Breast epithelium (tissue), 4 donors: ENCODE results near the gene LFNG. TPM values are rescaled to one million over a fixed set of nuclear protein-coding genes. Genes with fewer than 3 reads are reported as not detected.

ENCODE experiments used
- DNase-seq, 2 donors: peaks; one replicate each; pipeline ENCODE4 v3.0.0-alpha.2; 2019; ENCODE audit warnings: low spot score in 2 of 2
- H3K27ac ChIP-seq, 2 donors: fragments of 200-600 bp; sonication (generic) in 1 of 2; one replicate each; pipeline ENCODE4 v1.5.1; 2016 to 2019; ENCODE audit warnings: mild to moderate bottlenecking in 1 of 2
- H3K27me3 ChIP-seq, 2 donors: fragments of 200-600 bp; sonication (generic) in 1 of 2; one replicate each; pipeline versions ENCODE4 v1.5.1 to v1.6.0; 2017 to 2019; ENCODE audit warnings: control low read depth in 1 of 2, mild to moderate bottlenecking in 1 of 2
- H3K36me3 ChIP-seq: fragments of 200-600 bp; one replicate; pipeline ENCODE4 v1.5.1; 2019
- H3K4me1 ChIP-seq, 2 donors: fragments of 200-600 bp; sonication (generic); one replicate each; pipeline ENCODE4 v1.5.1; 2016 to 2019; ENCODE audit warnings: control low read depth in 1 of 2
- H3K4me3 ChIP-seq, 3 donors: fragments of 200-600 bp; sonication (generic); 1 replicate in 2 of 3; 2 replicates in 1 of 3; pipeline ENCODE4 v1.5.1; 2016 to 2019; ENCODE audit warnings: mild to moderate bottlenecking in 3 of 3, moderate library complexity in 2 of 3
- H3K9me3 ChIP-seq, 2 donors: fragments of 200-600 bp; sonication (generic) in 1 of 2; one replicate each; pipeline ENCODE4 v1.5.1; 2016 to 2019; ENCODE audit warnings: control low read depth in 1 of 2
- CTCF ChIP-seq, 3 donors: fragments of 450-650 bp; IDR thresholded peaks; one replicate each; pipeline ENCODE4 v1.5.1; 2016 to 2017; ENCODE audit warnings: antibody characterized with exemption in 3 of 3, mild to moderate bottlenecking in 3 of 3, moderate library complexity in 3 of 3
- POLR2A ChIP-seq: fragments of 450-650 bp; IDR thresholded peaks from one replicate; pipeline ENCODE4 v1.6.1; 2016; ENCODE audit warnings: antibody characterized with exemption, mild to moderate bottlenecking, moderate library complexity
- POLR2AphosphoS5 ChIP-seq, 3 donors: sonication (generic); formaldehyde crosslinking; IDR thresholded peaks; one replicate each; pipeline ENCODE4 v1.6.1; 2017; ENCODE audit warnings: antibody characterized with exemption in 3 of 3
- intact Hi-C: fragments of 100-400 bp; cut with DNase I; formaldehyde crosslinking; loops from one replicate; pipeline ENCODE4 v1.15.1; 2023; ENCODE audit warnings: low total_unique reads
- total RNA-seq, 3 donors: library from RNA; depleted of rRNA; stranded (reverse); fragments of >200 nt; gene quantifications; one replicate each; pipeline ENCODE4 v1.1.0, GENCODE V29; 2016

Gene LFNG
- total RNA-seq, 3 donors from 2014 or later = 5.0 to 16.4 (median 9.1) TPM

- no peak overlapping the region for H3K27ac ChIP-seq
- DNase-seq = no peak
- no peak for TF ChIP-seq POLR2A
- TF ChIP-seq CTCF (IDR thresholded peaks at IDR 0.05) = no peak
- TF ChIP-seq POLR2AphosphoS5 (IDR thresholded peaks at IDR 0.05) = no peak
- H3K9me3 ChIP-seq = no peaks in the 10 kb centered on the region
- intact Hi-C loops = no loop called here
- peaks cover 0 to 8% of the 10 kb centered on the region in 2 donors for H3K4me1 ChIP-seq
- H3K36me3 ChIP-seq = no peaks in the 10 kb centered on the region
- H3K4me3 ChIP-seq = no peak overlapping the region
- no peaks in the 10 kb centered on the region for H3K27me3 ChIP-seq
Measured at GRCh38 chr7:2499181-2499580, 20.4 kb upstream of the LFNG start.

- no peak overlapping the region for H3K4me3 ChIP-seq
- no peaks in the 10 kb centered on the region for H3K27me3 ChIP-seq
- no peak for TF ChIP-seq CTCF (IDR thresholded peaks at IDR 0.05)
- no peak for TF ChIP-seq POLR2A
- TF ChIP-seq POLR2AphosphoS5 (IDR thresholded peaks at IDR 0.05) = no peak
- no peak for DNase-seq
- peaks cover 0 to 6% of the 10 kb centered on the region in 2 donors for H3K4me1 ChIP-seq
- intact Hi-C loops = no loop called here
- no peaks in the 10 kb centered on the region for H3K36me3 ChIP-seq
- no peak overlapping the region for H3K27ac ChIP-seq
- no peaks in the 10 kb centered on the region for H3K9me3 ChIP-seq
Measured at GRCh38 chr7:2499719-2500430, 19.7 kb upstream of the LFNG start.

GRCh38 chr7:2500701-2501100 is 18.9 kb upstream of the LFNG start:
- intact Hi-C loops = loop anchor here (1.0 kb wide), 1 partner anchor 40 kb away; no protein-coding TSS in a partner anchor
- Histone ChIP-seq H3K27ac (no peak overlapping the region), H3K4me3 (no peak overlapping the region), H3K36me3 (no peaks in the 10 kb centered on the region), H3K27me3 (no peaks in the 10 kb centered on the region), H3K4me1 (peaks cover 0 to 6% of the 10 kb centered on the region in 2 donors), H3K9me3 (no peaks in the 10 kb centered on the region)
- DNase-seq = no peak
- TF ChIP-seq POLR2A (no peak), CTCF (IDR thresholded peaks at IDR 0.05) (no peak)

- no peaks in the 10 kb centered on the region for H3K9me3 ChIP-seq
Measured at GRCh38 chr7:2501947-2502646, 17.5 kb upstream of the LFNG start.

More at GRCh38 chr7:2501947-2502646, 17.5 kb upstream of the LFNG start:
- Histone ChIP-seq H3K4me1 (peaks cover 0 to 6% of the 10 kb centered on the region in 2 donors), H3K27me3 (no peaks in the 10 kb centered on the region), H3K4me3 (no peak overlapping the region), H3K36me3 (no peaks in the 10 kb centered on the region), H3K27ac (no peak overlapping the region)
- no peak for DNase-seq
- intact Hi-C loops = loop anchor here (1.0 kb wide), 1 partner anchor 42 kb away; no protein-coding TSS in a partner anchor
- TF ChIP-seq CTCF (IDR thresholded peaks at IDR 0.05) (no peak), POLR2AphosphoS5 (IDR thresholded peaks at IDR 0.05) (no peak), POLR2A (no peak)
